Smooth muscle cell (in vitro differentiated cells): ENCODE data around the gene MRM1. TPM values are rescaled to one million over a fixed set of nuclear protein-coding genes. Genes with fewer than 3 reads are reported as not detected.

Experiments
- DNase-seq: peaks from one replicate; lab custom pipeline; 2025; ENCODE audit not compliant: unreplicated experiment; lab: John Stamatoyannopoulos, UW
- H2AFZ ChIP-seq: fragments of 200-600 bp; sonication (generic); 2 replicates; pipeline ENCODE4 v1.6.0; 2016; ENCODE audit warnings: antibody characterized with exemption, low read depth, mild to moderate bottlenecking
- H3F3A ChIP-seq: fragments of 200-600 bp; sonication (generic); 2 replicates; pipeline ENCODE4 v1.6.0; 2017; ENCODE audit warnings: antibody characterized with exemption, low read depth
- H3K27ac ChIP-seq: fragments of 200-600 bp; sonication (generic); 2 replicates; pipeline ENCODE4 v1.5.1; 2016; ENCODE audit warnings: low read depth, mild to moderate bottlenecking
- H3K27me3 ChIP-seq: fragments of 200-600 bp; sonication (generic); 2 replicates; pipeline ENCODE4 v1.6.1; 2016; ENCODE audit warnings: low read depth, mild to moderate bottlenecking
- H3K36me3 ChIP-seq: fragments of 200-600 bp; sonication (generic); 2 replicates; pipeline ENCODE4 v1.5.1; 2016; ENCODE audit warnings: low read depth
- H3K4me1 ChIP-seq: fragments of 200-600 bp; sonication (generic); 2 replicates; pipeline ENCODE4 v1.5.1; 2016; ENCODE audit warnings: low read depth
- H3K4me2 ChIP-seq: fragments of 200-600 bp; sonication (generic); 2 replicates; pipeline ENCODE4 v1.6.0; 2016; ENCODE audit warnings: mild to moderate bottlenecking
- H3K4me3 ChIP-seq: fragments of 200-600 bp; sonication (generic); 2 replicates; pipeline ENCODE4 v1.5.1; 2016; ENCODE audit warnings: mild to moderate bottlenecking
- H3K79me2 ChIP-seq: fragments of 200-600 bp; sonication (generic); 2 replicates; pipeline ENCODE4 v1.6.0; 2016; ENCODE audit warnings: low read depth, mild to moderate bottlenecking
- H3K9ac ChIP-seq: fragments of 200-600 bp; sonication (generic); 2 replicates; pipeline ENCODE4 v1.6.0; 2016; ENCODE audit warnings: low read depth
- H3K9me3 ChIP-seq: fragments of 200-600 bp; sonication (generic); replicated peaks from 2 replicates; pipeline ENCODE4 v1.5.1; 2016; ENCODE audit warnings: low read depth
- H4K20me1 ChIP-seq: fragments of 200-600 bp; sonication (generic); 2 replicates; pipeline ENCODE4 v1.6.0; 2016; ENCODE audit warnings: low read depth
- WGBS: methylation state at CpG from one replicate; pipeline ENCODE4 v1.1.7; 2016; ENCODE audit warnings: low lambda C conversion rate; 5-methylcytosine and 5-hydroxymethylcytosine counted together
- polyA plus RNA-seq: library from polyadenylated mRNA; unstranded; fragments of >200 nt; fragmentation: Nextera tagmentation; extraction: Ambion mirVana; gene quantifications from 2 replicates; pipeline ENCODE4 v1.2.1, GENCODE V29; 2016
- total RNA-seq: library from RNA; depleted of rRNA; stranded (reverse); fragments of >200 nt; gene quantifications from 2 replicates; pipeline ENCODE4 v1.2.3, GENCODE V29; 2014
- TF ChIP-seq, protein P1 (sequence below): fragments of 200-600 bp; sonication (generic); IDR thresholded peaks from 2 replicates; pipeline ENCODE4 v1.5.1; 2017; ENCODE audit warnings: borderline replicate concordance, mild to moderate bottlenecking, antibody characterized with exemption; ENCODE audit not compliant: insufficient read depth, poor library complexity, severe bottlenecking

Gene MRM1
- total and polyA plus RNA-seq, 2 experiments from 2014 or later: 1.7 to 2.2 TPM

DNA sequence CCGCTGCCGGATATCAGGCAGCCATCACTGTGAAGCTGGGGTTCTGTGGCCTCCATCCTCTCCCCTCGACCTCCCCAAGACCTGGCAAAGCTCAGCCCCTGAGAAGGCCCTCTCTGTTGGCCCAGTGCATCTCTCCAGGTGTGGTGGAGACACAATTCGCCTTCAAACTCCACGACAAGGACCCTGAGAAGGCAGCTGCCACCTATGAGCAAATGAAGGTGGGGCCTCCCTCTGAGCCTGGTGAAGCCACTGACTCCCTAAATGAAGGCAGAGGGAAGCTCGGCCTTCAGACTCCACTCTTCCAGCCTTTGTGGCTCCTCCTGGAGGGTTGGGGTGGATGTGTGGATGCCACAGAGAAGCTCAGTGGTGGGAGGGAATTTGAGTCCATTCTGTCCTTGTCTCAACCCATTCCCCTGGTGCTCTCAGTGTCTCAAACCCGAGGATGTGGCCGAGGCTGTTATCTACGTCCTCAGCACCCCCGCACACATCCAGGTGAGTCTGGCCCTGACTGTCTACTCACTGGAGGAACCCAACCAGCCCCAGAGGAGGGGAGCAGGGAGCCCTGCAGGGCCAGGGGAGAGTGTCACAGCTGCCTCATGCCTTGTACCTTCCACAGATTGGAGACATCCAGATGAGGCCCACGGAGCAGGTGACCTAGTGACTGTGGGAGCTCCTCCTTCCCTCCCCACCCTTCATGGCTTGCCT lies 1.7 kb upstream of the MRM1 start:
- H3K36me3 ChIP-seq: no peaks in the 10 kb centered on the region
- WGBS: 95% methylated on average over 11 of the region's 11 CpGs
- H3K79me2 ChIP-seq: peaks cover 5% of the 10 kb centered on the region
- H2AFZ ChIP-seq: no peak overlapping the region
- peaks cover 23% of the 10 kb centered on the region for H3K4me1 ChIP-seq
- H4K20me1 ChIP-seq: no peaks in the 10 kb centered on the region
- H3K9me3 ChIP-seq: no peaks in the 10 kb centered on the region
- H3F3A ChIP-seq: no peaks in the 10 kb centered on the region
- no peak overlapping the region for H3K27ac ChIP-seq
- TF ChIP-seq, protein P1, sequence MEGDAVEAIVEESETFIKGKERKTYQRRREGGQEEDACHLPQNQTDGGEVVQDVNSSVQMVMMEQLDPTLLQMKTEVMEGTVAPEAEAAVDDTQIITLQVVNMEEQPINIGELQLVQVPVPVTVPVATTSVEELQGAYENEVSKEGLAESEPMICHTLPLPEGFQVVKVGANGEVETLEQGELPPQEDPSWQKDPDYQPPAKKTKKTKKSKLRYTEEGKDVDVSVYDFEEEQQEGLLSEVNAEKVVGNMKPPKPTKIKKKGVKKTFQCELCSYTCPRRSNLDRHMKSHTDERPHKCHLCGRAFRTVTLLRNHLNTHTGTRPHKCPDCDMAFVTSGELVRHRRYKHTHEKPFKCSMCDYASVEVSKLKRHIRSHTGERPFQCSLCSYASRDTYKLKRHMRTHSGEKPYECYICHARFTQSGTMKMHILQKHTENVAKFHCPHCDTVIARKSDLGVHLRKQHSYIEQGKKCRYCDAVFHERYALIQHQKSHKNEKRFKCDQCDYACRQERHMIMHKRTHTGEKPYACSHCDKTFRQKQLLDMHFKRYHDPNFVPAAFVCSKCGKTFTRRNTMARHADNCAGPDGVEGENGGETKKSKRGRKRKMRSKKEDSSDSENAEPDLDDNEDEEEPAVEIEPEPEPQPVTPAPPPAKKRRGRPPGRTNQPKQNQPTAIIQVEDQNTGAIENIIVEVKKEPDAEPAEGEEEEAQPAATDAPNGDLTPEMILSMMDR: no peak
- no peak overlapping the region for H3K4me3 ChIP-seq
- no peaks in the 10 kb centered on the region for H3K27me3 ChIP-seq
- no peak overlapping the region for H3K4me2 ChIP-seq
- H3K9ac ChIP-seq: no peak overlapping the region
- no peak for DNase-seq

DNA sequence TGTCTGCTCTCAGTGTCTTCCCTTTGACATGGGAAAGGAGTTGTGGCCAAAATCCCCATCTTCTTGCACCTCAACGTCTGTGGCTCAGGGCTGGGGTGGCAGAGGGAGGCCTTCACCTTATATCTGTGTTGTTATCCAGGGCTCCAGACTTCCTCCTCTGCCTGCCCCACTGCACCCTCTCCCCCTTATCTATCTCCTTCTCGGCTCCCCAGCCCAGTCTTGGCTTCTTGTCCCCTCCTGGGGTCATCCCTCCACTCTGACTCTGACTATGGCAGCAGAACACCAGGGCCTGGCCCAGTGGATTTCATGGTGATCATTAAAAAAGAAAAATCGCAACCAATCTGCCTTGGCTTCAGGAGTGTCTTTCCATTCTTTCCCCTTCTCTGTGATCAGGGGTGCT lies 918 bp upstream of the MRM1 start:
- no peaks in the 10 kb centered on the region for H3K36me3 ChIP-seq
- H3K4me3 ChIP-seq: peak overlapping the region; percentile 85
- H3F3A ChIP-seq: no peaks in the 10 kb centered on the region
- no peak for DNase-seq
- no peaks in the 10 kb centered on the region for H4K20me1 ChIP-seq
- TF ChIP-seq, protein P1: no peak
- 86% methylated on average over 3 of the region's 3 CpGs for WGBS
- H3K9me3 ChIP-seq: no peaks in the 10 kb centered on the region
- H3K4me1 ChIP-seq: peaks cover 23% of the 10 kb centered on the region
- no peak overlapping the region for H2AFZ ChIP-seq
- no peaks in the 10 kb centered on the region for H3K27me3 ChIP-seq
- H3K79me2 ChIP-seq: peaks cover 5% of the 10 kb centered on the region
- H3K27ac ChIP-seq: peak overlapping the region; percentile 32
- H3K4me2 ChIP-seq: peak overlapping the region; percentile 96
- H3K9ac ChIP-seq: no peak overlapping the region

DNA sequence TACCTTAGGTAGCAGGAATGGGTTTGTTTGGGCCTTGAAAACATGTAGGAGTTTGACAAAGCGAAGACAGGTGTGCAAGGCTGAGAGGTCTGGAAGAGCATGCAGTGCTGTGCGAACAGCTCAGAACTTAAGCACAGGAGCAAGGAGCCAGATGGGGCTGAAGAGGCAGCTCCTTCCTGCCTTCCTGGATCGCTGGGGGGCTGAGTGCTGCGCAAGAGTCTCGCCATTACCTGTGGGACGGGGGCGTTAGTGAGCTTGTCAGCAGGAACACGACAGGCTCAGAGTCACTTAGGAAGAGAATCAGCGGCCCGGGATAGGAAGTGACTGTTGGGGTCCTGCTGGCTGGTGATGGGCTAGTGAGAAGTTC lies 464 bp upstream of the MRM1 start:
- no peak for DNase-seq
- Histone ChIP-seq H3K4me3 (peak overlapping the region; percentile 85), H2AFZ (peak overlapping the region; percentile 88), H3K27me3 (no peaks in the 10 kb centered on the region), H3K79me2 (peaks cover 5% of the 10 kb centered on the region), H3K27ac (peak overlapping the region; percentile 32), H3K9ac (peak overlapping the region; percentile 56), H3K36me3 (no peaks in the 10 kb centered on the region), H3K4me1 (peaks cover 23% of the 10 kb centered on the region), H3F3A (no peaks in the 10 kb centered on the region), H4K20me1 (no peaks in the 10 kb centered on the region), H3K4me2 (peak overlapping the region; percentile 96), H3K9me3 (no peaks in the 10 kb centered on the region)
- TF ChIP-seq, protein P1: no peak
- WGBS: 14% methylated on average over 10 of the region's 10 CpGs
